Ishikawa (cell line): ENCODE data around the gene ITGA11.

Experiments
- EGR1 ChIP-seq: IDR thresholded peaks from 2 replicates; pipeline ENCODE4 v1.6.1; 2012
- EP300 ChIP-seq: IDR thresholded peaks from 2 replicates; pipeline ENCODE4 v1.6.1; 2012; ENCODE audit warnings: borderline replicate concordance
- FOXM1 ChIP-seq: IDR thresholded peaks from 2 replicates; pipeline ENCODE4 v1.6.1; 2012; ENCODE audit warnings: low read depth, borderline replicate concordance
- NFIC ChIP-seq: IDR thresholded peaks from 2 replicates; pipeline ENCODE4 v1.6.1; 2012
- RAD21 ChIP-seq: IDR thresholded peaks from 2 replicates; pipeline ENCODE4 v1.6.1; 2012; ENCODE audit warnings: low read depth
- TAF1 ChIP-seq: IDR thresholded peaks from 2 replicates; pipeline ENCODE4 v1.6.1; 2012; ENCODE audit warnings: low read depth, mild to moderate bottlenecking
- TF ChIP-seq, protein P1 (sequence below): IDR thresholded peaks from 2 replicates; pipeline ENCODE4 v1.6.1; 2012

DNA sequence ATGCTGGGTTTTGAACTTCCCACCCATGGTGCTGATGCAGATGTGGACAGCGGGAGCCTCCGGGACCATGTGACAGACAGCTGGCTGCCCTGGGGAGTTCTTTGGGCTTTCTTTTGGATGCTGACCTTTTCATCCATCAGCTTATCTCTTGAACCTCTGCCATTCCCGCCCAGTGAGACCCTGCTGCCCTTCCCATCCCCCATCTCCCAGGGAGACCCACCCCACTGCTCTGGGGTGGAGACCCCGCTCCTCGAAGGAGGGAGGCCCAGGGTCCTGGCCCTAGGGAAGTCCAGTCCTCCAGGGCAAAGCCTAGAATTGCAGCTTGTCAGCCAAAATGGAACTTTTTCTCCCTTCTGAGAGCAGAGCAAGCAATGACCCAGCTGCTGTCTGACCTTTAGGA lies 64.0 kb downstream of the ITGA11 start:
- TF ChIP-seq EP300 (no peak), RAD21 (no peak), EGR1 (no peak), FOXM1 (no peak), NFIC (no peak), TAF1 (no peak)
- TF ChIP-seq, protein P1, sequence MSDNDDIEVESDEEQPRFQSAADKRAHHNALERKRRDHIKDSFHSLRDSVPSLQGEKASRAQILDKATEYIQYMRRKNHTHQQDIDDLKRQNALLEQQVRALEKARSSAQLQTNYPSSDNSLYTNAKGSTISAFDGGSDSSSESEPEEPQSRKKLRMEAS, result no peak
